Measurements from ENCODE around the gene IZUMO1R.

Gene IZUMO1R

DNA sequence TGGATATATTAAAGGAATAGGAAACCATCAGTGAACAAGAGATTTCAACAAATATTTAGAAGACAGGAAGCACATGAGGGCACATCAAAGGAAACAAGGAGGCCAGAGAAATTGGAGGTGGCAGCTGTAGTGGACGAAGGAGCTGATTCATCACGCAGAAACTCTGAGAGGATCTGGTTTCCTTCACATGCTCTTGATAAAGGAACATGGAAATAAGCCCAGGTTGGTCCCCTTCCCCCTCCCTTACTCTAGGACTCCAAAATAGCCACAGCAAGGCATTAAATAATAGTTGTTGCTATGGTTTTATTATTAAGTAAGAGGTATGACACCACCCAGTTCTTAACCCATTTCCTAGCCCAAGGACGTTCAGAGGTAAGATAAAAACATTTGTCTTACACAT is 11.3 kb downstream of the IZUMO1R start:
- H3K27ac ChIP-seq: no peak overlapping the region
- H2AFZ ChIP-seq: no peak overlapping the region
- no peak overlapping the region for H3K9ac ChIP-seq
- no peaks in the 10 kb centered on the region for H3K9me3 ChIP-seq (ENCODE audit: control insufficient read depth, low read length)
- H3K4me1 ChIP-seq: no peaks in the 10 kb centered on the region
- H3K4me3 ChIP-seq (ENCODE audit: low read depth, low read length): no peak overlapping the region
- no peaks in the 10 kb centered on the region for H3K27me3 ChIP-seq (ENCODE audit: control insufficient read depth, insufficient read depth, low read length)
- TF ChIP-seq, protein P1, sequence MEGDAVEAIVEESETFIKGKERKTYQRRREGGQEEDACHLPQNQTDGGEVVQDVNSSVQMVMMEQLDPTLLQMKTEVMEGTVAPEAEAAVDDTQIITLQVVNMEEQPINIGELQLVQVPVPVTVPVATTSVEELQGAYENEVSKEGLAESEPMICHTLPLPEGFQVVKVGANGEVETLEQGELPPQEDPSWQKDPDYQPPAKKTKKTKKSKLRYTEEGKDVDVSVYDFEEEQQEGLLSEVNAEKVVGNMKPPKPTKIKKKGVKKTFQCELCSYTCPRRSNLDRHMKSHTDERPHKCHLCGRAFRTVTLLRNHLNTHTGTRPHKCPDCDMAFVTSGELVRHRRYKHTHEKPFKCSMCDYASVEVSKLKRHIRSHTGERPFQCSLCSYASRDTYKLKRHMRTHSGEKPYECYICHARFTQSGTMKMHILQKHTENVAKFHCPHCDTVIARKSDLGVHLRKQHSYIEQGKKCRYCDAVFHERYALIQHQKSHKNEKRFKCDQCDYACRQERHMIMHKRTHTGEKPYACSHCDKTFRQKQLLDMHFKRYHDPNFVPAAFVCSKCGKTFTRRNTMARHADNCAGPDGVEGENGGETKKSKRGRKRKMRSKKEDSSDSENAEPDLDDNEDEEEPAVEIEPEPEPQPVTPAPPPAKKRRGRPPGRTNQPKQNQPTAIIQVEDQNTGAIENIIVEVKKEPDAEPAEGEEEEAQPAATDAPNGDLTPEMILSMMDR (IDR thresholded peaks at IDR 0.05): no peak
- no peaks in the 10 kb centered on the region for H3K79me2 ChIP-seq
- H3K4me2 ChIP-seq (ENCODE audit: low read length): no peak overlapping the region
- no peaks in the 10 kb centered on the region for H3K36me3 ChIP-seq (ENCODE audit: control insufficient read depth, insufficient read depth, low read length)

DNA sequence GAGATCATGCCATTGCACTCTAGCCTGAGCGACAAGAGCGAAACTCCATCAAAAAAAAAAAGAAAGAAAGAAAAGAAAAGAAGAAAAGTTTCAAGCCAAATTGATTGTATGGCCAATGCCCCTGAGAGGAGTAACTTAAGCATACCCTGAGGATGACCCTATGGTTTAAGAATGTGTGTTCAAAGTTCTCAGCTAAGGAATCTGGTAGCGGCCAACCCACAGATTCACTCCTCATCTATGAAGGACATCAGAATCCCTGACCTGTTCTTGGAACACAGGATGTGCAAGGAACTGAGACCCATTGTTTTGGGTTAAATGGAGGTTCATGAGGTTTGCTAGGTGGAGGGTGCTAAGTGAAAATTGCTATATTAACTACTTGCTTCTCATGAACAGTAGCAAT is 18.1 kb downstream of the IZUMO1R start:
- Histone ChIP-seq H3K36me3 (ENCODE audit: control insufficient read depth, insufficient read depth, low read length) (no peaks in the 10 kb centered on the region), H3K9me3 (ENCODE audit: control insufficient read depth, low read length) (no peaks in the 10 kb centered on the region), H3K27ac (no peak overlapping the region), H3K79me2 (no peaks in the 10 kb centered on the region), H3K4me3 (ENCODE audit: low read depth, low read length) (no peak overlapping the region), H3K27me3 (ENCODE audit: control insufficient read depth, insufficient read depth, low read length) (no peaks in the 10 kb centered on the region), H2AFZ (no peak overlapping the region), H3K9ac (no peak overlapping the region), H3K4me2 (ENCODE audit: low read length) (no peak overlapping the region), H3K4me1 (no peaks in the 10 kb centered on the region)
- TF ChIP-seq, protein P1 (IDR thresholded peaks at IDR 0.05): no peak

DNA sequence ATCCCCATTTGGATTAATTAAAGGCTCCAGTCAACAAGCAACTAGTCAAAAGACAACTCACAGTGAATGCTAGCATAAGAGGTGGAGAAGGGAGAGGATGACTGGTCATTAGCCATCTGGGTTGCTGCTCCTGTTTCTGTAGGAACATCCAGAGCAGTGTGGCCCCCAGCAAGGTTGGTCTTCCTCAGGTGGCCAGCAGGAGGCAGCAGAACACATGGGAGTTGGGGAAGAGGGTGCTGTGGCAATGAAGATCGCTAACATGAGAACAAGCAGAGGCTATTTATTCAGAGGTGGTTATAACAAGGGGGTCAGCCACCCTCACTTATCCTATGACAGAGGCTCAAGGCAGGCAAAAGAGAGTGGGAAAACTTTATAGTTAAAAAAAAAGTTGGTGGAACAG is 21.3 kb downstream of the IZUMO1R start:
- no peaks in the 10 kb centered on the region for H3K4me1 ChIP-seq
- no peak overlapping the region for H3K4me2 ChIP-seq (ENCODE audit: low read length)
- H3K36me3 ChIP-seq (ENCODE audit: control insufficient read depth, insufficient read depth, low read length): no peaks in the 10 kb centered on the region
- TF ChIP-seq, protein P1 (IDR thresholded peaks at IDR 0.05): no peak
- H3K4me3 ChIP-seq (ENCODE audit: low read depth, low read length): no peak overlapping the region
- no peak overlapping the region for H3K27ac ChIP-seq
- no peaks in the 10 kb centered on the region for H3K9me3 ChIP-seq (ENCODE audit: control insufficient read depth, low read length)
- no peaks in the 10 kb centered on the region for H3K79me2 ChIP-seq
- no peak overlapping the region for H3K9ac ChIP-seq
- no peaks in the 10 kb centered on the region for H3K27me3 ChIP-seq (ENCODE audit: control insufficient read depth, insufficient read depth, low read length)
- H2AFZ ChIP-seq: no peak overlapping the region

DNA sequence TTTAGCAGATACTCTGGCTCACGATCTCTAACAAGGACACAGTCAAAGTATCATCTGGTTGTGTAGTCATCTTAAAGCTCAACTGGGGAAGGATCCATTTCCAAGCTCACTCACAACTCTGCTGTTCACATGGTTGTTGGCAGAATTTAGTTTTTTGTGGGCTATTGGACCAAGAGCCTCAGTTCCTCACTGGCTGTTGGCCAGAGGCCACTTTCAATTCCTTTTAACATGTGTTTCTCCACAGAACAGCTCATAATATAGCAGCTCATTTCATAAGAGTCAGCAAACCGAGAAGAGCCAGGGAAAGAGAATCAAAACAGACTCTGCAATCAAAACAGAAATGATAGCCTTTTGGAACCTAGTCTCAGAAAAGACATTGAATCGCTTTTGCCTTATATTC is 22.6 kb downstream of the IZUMO1R start:
- Histone ChIP-seq H3K4me1 (no peaks in the 10 kb centered on the region), H3K79me2 (no peaks in the 10 kb centered on the region), H3K27me3 (ENCODE audit: control insufficient read depth, insufficient read depth, low read length) (no peaks in the 10 kb centered on the region), H3K9ac (no peak overlapping the region), H3K36me3 (ENCODE audit: control insufficient read depth, insufficient read depth, low read length) (no peaks in the 10 kb centered on the region), H3K27ac (no peak overlapping the region), H3K9me3 (ENCODE audit: control insufficient read depth, low read length) (no peaks in the 10 kb centered on the region), H2AFZ (no peak overlapping the region), H3K4me3 (ENCODE audit: low read depth, low read length) (no peak overlapping the region), H3K4me2 (ENCODE audit: low read length) (no peak overlapping the region)
- TF ChIP-seq, protein P1 (IDR thresholded peaks at IDR 0.05): no peak

DNA sequence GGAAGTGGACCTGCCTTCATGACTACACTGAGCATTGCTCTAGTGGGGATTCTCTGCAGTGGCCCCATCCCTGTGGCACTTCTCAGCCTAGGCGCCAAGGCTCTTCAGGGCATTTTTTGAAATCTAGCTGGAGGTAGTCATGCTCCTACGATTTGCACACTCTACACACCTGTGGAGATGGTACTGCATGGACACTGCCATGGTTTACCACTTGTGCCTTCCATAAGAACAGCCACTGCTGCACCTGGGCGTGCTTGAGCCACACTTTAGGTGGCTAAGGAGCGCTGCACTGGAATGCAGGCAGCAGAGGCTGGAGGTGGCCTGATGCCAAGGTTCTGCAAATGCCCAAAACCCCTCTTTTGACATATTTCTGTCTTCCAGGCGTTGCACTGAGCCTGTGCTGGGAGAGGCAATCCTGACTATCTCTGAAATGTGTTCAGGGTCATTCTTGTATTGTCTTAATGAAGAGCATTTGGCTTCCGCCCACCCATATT is 24.3 kb downstream of the IZUMO1R start:
- Histone ChIP-seq H3K79me2 (no peaks in the 10 kb centered on the region), H3K4me1 (no peaks in the 10 kb centered on the region), H3K36me3 (ENCODE audit: control insufficient read depth, insufficient read depth, low read length) (no peaks in the 10 kb centered on the region), H3K4me2 (ENCODE audit: low read length) (no peak overlapping the region), H3K9ac (no peak overlapping the region), H3K27ac (no peak overlapping the region), H3K9me3 (ENCODE audit: control insufficient read depth, low read length) (no peaks in the 10 kb centered on the region), H2AFZ (no peak overlapping the region), H3K4me3 (ENCODE audit: low read depth, low read length) (no peak overlapping the region), H3K27me3 (ENCODE audit: control insufficient read depth, insufficient read depth, low read length) (no peaks in the 10 kb centered on the region)
- TF ChIP-seq, protein P1 (IDR thresholded peaks at IDR 0.05): no peak
